GM18858 (cell line): ENCODE measurements around the gene ZNF469.

Experiments
- ATAC-seq: cut with Tn5 transposase; IDR thresholded peaks from one replicate; pipeline ENCODE4 v1.9.1; 2021; ENCODE audit not compliant: unreplicated experiment

Gene ZNF469

GRCh38 chr16:88382491-88383400 is at the start of gene ZNF469:
Gene ZNF469, plus strand, starts transcription at chr16:88382959. Its CDS starts 44,512 bp downstream, at chr16:88427471.
- no peak for ATAC-seq

- no peak for ATAC-seq
Observed at GRCh38 chr16:88333848-88334777, 48.6 kb upstream of the ZNF469 start.

GRCh38 chr16:88334778-88335720 is 47.7 kb upstream of the ZNF469 start:
- no peak for ATAC-seq

- no peak for ATAC-seq
Observed at GRCh38 chr16:88337021-88337420, 45.7 kb upstream of the ZNF469 start.

GRCh38 chr16:88337538-88337937 is 45.2 kb upstream of the ZNF469 start:
- ATAC-seq = no peak

- no peak for ATAC-seq
Observed at GRCh38 chr16:88338111-88338510, 44.6 kb upstream of the ZNF469 start.

GRCh38 chr16:88338896-88339295 is 43.9 kb upstream of the ZNF469 start:
- ATAC-seq = no peak

- no peak for ATAC-seq
Observed at GRCh38 chr16:88339930-88340754, 42.6 kb upstream of the ZNF469 start.

GRCh38 chr16:88340755-88341150 is 42.0 kb upstream of the ZNF469 start:
- no peak for ATAC-seq

- ATAC-seq = no peak
Observed at GRCh38 chr16:88341551-88342290, 41.0 kb upstream of the ZNF469 start.

GRCh38 chr16:88342491-88342890 is 40.3 kb upstream of the ZNF469 start:
- ATAC-seq = no peak

- ATAC-seq = no peak
Observed at GRCh38 chr16:88343271-88343791, 39.4 kb upstream of the ZNF469 start.

GRCh38 chr16:88344411-88345030 is 38.2 kb upstream of the ZNF469 start:
- ATAC-seq = no peak

- no peak for ATAC-seq
Observed at GRCh38 chr16:88345031-88345720, 37.6 kb upstream of the ZNF469 start.

GRCh38 chr16:88345721-88346560 is 36.8 kb upstream of the ZNF469 start:
- ATAC-seq = no peak

GRCh38 chr16:88346680-88347505 is 35.9 kb upstream of the ZNF469 start:
- ATAC-seq = no peak
